NCI-H2029 (cell line): Measurements from ENCODE around the gene GRIA1.

Experiments
- DNase-seq: peaks from one replicate; lab custom pipeline; 2025; lab: John Stamatoyannopoulos, UW

Gene GRIA1

GRCh38 chr5:153613144-153613543 is 122.7 kb downstream of the GRIA1 start:
- no peak for DNase-seq

DNA sequence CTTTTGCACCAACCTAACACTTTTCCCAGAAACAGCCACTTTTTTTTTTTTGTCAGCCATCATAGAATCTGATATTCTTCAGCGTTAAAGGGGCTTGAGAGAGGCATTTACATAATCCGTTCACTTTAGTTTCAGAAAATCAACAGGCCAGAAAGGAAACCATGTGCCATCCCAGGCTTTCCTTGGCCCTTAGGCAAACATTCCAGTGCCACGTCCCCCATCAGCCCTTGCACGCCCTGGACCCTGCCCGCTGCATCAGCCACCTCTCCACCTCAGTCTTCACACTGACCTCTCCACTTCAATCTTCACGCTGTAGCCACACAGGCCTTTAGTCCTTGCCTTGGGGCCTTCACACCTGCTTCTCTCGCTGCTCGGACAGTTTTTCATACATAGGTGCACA is 123.2 kb downstream of the GRIA1 start:
- DNase-seq: no peak

- DNase-seq: no peak
Measured at GRCh38 chr5:153617190-153617589, 126.7 kb downstream of the GRIA1 start.

- DNase-seq: no peak
Measured at GRCh38 chr5:153618307-153618706, 127.8 kb downstream of the GRIA1 start.

DNA sequence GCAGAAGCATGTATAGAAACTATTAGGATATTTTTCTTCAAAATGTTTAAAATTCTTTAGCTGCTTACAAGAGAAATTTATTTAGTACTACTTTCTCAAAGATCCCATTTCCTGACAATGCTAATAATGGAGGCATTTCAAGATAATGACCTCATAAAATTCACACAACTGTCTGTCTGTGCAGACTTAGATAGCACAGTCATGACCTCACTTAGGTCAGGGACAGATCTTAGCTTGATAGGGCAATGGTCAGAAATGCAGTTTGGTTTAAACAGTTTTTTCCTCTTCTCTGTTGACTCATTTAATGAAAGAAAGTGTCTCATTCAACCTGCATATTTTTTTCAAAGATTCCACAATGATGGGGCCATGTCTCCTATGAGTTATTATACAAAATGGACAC is 128.4 kb downstream of the GRIA1 start:
- DNase-seq: no peak

DNA sequence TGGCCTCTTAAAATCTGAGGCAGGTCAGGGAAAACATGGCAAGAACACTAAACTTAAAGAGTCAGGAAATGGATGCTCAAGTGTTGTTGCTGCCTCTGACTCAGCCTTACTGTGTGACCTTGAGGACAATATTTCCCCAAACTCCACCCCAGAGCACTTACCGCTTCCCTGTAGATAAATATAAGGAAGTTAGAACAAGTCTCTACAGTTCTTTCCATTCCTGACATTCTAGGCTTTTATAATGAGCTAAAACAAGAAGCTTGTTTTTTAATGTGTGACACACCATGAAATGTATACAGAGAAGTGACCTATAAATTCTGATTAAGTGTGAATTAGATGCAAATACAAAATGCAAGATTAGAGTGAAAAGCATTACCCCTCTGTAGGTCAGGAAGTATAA is 129.3 kb downstream of the GRIA1 start:
- no peak for DNase-seq

DNA sequence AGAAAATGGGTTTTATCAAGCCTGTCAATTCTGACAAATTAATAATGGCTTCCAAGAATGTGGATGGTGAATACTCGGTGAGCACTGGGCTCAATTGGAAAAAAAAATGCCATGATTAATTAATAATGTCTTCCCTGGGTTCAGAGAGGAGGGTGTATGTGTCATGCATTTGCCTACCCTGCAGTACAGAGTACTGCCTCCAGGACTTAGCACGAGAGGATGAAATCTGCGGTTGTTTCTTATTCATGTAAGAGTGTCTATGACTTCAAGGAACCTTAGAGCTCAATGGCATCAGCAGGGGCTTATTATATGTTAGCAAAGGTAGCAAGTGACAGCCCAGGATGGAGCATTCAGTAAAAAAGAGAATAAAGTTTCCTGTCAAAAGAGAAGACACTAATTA is 132.7 kb downstream of the GRIA1 start:
- no peak for DNase-seq

DNA sequence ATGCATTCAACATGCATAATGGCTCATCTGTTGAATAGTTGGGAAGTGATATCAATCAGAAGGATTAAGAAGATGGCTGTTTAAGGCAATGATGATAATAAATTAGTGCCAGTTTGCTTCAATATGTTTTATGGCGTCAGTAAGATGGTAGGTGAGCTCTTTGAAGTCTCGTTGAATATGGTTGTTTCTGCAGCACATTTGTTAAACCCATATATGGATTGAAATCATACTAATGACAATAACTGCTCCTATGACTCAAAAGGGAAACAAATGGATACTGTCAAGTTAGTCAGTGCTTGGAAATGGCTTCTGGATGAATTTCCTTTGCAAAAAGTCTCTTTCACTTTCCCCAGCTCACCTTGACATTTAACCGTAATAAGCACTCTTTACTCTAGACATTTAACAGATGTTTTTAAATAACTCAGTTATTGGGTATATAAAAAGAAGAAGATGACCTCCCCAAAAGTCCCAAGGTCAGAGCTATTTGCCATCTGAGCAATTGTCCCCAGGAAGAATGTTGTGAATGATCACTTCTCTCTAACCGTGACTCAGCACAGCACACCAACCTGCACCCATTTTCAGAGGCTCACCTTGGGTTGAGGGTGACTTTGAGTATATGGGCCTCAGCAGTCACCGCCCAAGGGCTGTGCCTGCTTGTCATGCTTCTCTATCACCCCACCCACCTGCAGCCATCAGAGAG is 133.4 kb downstream of the GRIA1 start:
- no peak for DNase-seq

- DNase-seq: no peak
Measured at GRCh38 chr5:153624451-153624765, 133.9 kb downstream of the GRIA1 start.

DNA sequence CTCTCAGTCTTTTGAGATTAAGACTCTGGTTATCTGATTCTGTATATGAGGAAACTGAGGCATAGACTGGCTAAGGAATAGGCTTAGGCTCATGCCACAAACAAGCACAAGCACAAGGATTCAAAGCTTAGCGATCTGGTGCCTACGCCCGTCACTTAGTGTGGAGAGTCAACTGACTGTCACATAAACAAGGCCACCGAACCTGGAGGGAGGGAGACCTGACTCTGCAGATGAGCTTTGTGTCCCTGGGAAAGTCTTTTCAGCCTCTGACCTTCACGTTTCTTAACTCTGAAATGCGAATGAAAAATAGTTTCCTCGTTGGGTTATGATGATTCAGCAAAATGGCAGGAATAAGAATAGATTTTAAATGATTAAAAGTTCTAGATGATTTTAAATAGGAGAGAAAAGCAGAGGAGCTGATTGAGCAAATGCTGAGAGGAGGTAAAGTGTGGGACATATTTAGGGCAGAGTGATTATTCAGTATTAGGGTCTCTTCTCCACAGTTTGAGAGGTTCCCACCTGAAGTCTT is 135.4 kb downstream of the GRIA1 start:
- no peak for DNase-seq

- no peak for DNase-seq
Measured at GRCh38 chr5:153626836-153627235, 136.4 kb downstream of the GRIA1 start.

DNA sequence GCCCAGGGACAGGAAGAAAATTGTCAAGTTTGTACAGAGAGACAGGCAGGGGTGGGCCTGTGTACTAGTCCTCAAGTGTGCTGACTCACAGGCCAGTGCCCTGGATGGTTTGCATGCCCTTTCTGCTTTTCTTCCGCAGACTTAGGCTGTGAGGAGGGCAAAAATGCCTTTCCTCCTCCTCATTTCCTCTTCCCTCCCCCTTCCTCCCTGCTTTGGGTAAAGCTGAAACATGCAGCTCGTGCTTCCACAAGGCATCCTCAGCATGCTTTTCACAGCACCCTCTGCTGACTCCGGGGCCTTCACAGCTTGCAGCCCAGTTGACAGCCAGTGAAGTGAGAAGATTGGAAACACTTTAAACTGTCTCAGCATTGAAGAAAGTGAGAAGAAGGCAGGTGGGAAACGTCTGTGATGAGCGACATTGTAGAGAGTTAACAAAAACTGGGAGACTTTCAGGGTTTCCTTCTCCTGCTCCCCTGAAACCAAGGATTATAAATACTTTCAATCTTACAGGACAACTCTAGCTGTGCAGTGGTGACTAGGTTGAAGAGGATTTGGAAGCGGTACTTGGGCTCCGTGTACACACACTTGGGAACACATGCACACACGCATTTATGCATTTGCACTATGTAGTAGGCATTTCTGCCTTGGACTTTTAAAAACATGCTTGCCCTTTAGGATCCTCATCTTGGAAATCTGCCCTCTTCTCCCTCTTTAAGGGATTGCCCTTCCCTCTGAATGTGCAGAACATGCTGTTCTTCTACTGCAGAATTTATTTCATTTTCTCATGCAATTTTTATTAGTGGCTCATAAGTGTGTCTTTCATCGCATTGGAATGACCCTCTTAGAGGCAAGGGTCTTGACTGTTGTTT is 138.8 kb downstream of the GRIA1 start:
- DNase-seq: no peak

DNA sequence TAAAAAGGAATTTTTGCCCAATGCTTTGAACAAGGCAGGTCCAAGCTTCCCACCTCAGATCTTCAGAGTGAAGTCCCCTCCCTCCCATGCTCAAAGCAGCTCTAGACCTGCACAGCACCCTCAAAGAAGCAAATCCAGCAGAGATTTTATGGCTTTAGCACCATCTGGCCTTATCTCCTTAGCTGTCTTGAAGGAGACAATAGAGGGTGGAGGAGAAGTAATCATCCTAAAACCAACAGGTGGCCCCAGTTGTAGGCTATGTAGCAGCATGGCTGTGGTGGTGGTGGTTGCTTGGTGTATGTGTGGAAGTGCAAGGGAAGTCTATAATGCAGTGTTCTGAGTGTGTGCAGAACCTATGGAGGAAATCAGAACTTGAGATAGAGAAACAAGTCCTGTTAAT is 140.1 kb downstream of the GRIA1 start:
- DNase-seq: no peak

- DNase-seq: no peak
Measured at GRCh38 chr5:153632748-153633290, 142.3 kb downstream of the GRIA1 start.

DNA sequence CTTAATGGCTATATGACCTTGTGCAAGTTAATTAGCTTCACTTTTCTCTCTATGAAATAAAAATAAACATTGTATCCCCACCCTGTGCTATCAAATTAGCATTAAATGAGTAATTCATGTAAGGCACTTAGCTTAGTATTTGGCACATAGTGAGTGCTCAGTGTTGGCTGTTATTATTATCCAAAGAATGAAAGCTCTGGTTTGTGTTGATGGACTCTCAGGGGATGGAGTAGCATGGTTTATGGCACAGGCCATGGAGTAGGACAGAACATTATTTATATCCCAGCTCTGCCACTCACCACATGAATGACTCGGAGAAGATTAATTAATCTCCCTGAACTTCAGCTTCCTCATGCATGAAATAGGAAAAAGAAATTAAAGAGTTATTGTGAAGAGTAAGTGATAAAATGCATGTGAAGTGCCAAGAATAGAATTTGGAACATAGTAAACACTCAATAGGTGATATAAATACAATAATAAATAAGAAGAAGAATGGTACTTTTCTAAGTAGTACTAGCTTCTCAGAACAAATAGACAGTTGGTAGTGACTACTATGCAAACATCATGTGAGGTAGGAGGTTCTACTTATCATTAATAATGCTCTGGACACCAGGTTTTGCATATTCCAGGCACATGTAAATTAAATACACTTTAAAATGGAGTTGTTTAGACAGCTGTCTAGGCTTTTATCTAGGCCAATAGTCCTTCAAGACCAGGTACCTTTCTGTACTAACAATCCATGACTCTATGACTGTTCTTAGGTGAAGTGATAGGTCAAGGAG is 146.4 kb downstream of the GRIA1 start:
- DNase-seq: peak; percentile 91

DNA sequence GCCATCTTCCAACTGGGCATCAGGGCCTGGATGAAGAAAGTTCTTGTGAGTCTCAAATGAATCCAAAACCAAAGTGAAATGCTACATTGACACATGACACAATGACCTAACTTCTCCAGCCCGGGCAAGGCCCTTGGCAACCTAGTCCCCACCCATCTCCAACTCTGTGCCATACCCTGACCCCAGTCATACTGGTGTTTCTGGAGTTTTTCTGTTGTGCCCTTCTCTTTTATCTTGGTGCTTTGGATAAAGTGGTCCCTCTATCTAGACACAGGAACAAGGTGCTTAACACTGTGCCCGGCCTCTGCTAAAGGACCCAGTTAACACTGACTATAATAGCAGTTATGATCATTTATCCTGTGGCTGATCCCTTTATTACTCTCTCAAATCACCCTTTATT is 149.8 kb downstream of the GRIA1 start:
- no peak for DNase-seq

GRCh38 chr5:153641183-153641688 is 150.8 kb downstream of the GRIA1 start:
- DNase-seq: no peak

DNA sequence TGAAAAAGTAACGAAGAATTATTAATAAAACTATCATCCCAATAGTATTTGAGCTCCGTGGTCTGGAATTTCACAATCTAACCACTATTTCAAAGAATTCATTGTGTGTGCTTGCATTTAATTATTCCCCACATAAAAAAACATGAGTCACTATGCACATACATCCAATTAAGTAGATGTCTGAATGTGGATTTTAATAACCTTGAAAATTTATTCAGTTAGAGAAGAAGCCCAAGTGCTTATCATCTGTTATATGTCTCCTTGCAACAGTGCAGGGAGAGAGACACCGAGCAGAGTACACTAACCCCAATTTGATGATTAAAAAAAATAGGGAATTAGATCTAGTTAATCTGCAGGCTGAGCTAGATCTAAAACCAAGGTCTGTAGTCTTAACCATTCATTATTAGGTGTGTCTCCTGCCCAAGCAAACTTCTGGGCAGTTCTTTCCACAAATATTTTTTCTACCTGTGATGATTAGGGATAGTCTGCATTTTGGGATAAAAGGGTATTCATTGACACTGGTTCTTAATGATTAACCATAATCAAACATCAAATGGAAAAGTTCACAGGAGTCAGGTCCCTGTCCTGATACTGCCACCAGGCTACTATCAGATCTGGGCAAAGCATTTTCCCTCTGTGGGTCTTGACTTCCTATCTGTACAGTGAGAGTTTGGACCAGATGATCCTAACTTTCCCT is 164.2 kb downstream of the GRIA1 start:
- DNase-seq: no peak

DNA sequence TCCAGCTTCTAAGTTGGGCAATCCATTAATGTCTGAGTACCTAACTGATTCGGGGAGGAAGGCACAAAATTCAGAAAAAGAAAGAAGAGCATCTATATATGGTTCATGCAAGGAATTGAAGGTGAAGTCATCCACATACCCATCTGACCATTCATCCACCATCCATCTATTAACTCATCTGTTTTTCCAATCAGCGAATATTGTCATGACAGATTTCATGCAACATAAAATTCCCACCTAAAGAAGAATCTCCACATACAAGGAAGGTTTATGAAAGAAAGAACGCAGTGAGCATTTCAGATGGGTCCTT is 164.7 kb downstream of the GRIA1 start:
- no peak for DNase-seq

DNA sequence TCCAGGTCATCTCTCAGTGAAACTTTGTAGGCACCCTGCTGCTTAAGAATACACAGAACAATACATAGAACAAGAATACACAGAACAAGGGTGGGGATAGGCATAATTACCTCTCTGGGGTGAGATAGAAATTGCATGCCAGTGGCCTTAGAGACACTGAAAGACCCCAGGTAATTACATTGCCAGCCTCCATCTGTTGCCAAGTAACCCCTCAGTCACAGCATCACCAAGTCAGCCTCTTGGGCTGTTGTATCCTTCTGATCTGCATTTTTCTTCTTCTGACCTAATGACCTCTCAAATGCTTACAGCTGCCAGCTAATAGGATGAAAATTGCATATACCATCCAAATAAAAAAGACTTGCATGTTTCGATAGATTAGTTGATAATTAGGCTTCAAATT is 167.7 kb downstream of the GRIA1 start:
- no peak for DNase-seq

GRCh38 chr5:153658606-153659005 is 168.1 kb downstream of the GRIA1 start:
- DNase-seq: no peak
